ENCODE data around the gene MIEN1. TPM values are rescaled to one million over a fixed set of nuclear protein-coding genes. Genes with fewer than 3 reads are reported as not detected.
"Not testable (repeated sequence)": the region's sequence is repeated elsewhere in the genome, so short reads cannot be mapped to it uniquely, and the experiment has no call there.

The MIEN1 gene
- total RNA-seq, 2 donors from 2014 or later, result 48.7 to 55.3 TPM

DNA sequence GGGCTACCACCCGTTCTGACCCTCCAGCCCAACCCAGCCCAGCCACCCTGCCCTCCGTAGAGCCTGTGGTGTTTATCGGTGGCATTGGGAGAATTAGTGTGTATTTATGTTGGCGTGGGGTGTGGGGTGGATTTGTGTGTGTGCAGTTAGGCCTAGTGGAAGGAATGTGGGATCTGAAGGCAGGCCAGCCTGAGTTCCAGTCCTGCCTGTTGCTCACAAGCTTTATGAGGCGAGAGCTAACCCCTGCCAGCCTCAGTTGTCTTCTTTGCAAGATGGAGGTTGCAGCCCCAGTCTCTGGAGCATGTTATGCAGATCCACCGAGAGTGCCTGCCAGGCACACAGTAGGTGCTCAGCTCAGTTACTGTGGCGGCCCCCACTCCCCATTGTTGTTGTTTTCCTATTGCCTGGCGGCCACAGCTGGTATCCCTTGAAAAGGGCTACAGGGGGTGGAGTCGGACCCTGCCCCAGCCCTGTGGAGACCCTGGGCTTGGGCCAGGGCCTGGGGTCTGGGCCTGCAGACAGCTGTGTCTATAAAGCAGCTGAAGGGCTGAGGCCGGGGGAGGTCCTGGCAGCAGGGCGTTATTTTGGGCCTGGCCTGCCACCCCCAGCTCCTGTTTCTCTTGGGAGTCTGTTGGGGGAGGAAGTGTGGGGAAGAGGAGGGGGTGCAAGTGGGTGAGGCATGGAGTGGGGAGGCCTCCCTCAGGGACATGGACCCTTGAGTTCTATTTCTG lies 25.3 kb downstream of the MIEN1 start:
- ATAC-seq, result peak; percentile 3 to 33
- intact Hi-C loops (cut with DNase I), result no loop called here

DNA sequence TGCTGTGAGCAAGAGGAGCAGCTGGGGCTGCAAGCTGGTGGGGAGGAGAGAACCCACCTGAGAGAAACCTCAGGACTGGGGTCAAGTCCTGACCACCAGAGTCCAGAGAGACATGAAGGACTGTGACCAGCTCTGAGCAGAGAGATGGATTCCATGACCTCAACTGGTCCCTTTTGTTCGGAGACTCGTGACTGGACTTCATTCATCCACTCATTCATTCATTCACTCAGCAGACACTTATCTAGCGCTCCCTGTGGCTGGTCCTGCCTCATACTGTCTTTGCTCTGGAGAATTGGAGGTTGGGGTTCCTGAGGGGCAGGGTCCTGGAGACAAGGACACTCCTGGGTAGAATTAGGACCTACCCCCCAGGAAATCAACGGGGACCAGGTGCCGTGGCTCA lies 26.4 kb downstream of the MIEN1 start:
- intact Hi-C loops (cut with DNase I), result no loop called here
- no peak for ATAC-seq
- no peak for DNase-seq

More for the DNA sequence above, 25.3 kb downstream of the MIEN1 start:
- no peak for DNase-seq

DNA sequence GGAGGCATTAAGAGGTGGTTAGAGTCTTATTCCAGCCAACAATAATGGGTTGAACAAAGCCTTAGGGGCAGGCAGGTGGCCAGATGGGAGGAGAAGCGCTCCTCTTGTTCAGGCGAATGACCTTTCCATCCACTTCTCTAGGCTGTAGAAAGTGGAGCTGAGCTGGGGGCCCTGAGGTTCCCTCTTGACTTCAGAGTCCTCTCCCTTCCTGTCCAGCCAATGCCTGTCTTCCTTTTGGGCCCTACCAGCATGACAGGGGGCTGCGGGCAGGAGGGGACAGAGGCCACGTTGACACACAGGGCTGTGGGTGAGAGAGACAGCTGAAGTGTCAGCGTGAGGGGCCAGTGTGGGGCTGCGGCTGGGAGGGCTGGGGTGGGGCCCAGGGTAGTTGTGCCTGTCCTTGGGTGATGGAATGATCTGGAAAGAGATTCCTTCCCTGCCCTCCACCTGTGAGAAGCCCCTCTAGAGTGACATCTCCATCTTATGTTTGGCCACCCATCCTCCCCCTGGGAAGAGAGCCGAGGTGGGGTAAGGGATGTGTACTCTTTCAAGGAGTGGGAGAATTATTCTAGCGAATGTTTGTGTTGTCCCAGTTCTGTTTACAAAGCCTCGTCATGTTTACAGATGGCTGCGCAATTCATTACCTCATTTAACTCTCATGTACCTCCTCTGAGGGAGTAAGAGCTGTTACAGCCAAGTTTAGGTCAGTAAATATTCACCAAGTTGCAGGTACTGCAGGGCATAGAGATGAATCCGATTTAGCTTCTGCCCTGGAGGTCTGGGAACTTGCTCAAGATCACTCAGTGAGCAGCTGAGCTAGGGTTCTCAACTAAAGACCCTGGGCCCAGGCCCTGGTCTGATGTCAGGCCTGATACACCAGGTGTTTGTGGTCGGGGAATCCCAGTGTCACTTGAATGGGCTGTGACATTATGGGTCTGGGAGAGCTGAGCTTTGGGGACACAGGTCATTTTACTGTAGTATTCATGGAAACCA lies 27.1 kb downstream of the MIEN1 start:
- ATAC-seq (peak; percentile 1 to 10), DNase-seq (no peak)
- intact Hi-C loops (cut with DNase I), result no loop called here

DNA sequence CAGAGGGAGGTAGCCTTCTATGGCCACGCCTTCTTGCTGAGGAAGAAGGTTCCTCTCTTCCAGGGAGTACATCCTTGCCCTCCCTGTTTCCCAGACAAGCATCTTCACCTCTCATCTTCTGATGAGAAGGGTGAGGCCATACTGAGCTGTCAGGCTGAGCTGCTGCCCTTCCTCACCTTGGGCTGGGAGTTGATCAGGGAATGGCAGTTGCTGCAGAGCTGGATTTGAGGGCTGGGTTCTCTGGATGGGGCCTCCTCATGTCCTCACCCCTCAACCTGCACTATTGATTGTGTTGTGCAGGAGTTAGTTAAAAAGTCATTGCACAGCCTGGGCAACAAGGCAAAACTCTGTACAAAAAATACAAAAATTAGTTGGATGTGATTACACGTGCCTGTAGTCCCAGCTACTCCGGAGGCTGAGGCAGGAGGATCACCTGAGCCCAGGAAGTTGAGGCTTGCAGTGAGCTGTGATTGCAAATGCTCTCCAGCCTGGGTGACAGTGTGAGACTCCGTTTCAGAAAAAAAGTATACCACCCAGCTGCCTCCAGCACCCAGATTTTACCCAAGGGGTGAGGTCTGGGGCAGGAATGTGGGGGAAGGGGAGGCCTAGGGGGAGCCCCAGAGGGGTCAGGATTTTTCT lies 28.4 kb downstream of the MIEN1 start:
- ATAC-seq (no peak), DNase-seq (no peak)
- intact Hi-C loops (cut with DNase I), result no loop called here

DNA sequence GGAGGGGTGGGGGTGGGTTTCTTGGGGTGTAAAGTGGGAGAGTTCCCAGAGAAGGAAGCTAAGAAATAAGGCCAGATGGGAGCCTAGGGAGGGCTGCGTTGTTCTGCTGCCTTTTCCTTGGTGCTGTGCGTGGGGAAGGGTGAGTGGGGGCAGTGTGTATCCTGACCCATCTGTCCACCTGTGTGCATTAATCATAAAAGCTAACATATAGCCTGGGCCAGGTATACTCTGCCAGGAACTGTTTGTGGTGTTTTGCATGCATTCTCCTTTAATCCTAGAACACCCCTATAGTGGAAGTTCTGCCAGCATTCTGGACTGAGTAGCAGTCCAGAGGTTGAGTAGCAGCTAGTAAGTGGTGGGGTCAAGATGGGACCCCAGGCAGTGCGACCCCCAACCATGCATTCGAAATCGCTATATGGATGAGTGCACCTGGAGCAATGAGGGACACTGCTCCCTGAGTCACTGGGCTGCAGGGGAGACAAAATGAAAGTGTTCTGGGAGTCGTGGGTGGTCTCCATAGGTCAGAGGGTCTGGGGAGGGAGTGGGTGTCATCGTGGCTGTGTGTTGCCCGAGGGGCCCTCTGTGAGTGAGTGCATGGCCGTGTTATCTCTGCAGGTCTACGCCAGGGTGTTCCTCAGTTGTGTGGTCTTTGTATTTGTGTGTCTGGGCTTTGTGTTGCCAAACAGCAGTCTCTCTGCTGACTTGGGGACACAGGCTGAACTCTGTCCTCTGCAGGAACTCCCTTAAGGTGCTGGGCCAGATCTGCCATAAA lies 29.1 kb downstream of the MIEN1 start:
- intact Hi-C loops (cut with DNase I), result no loop called here
- ATAC-seq (no peak), DNase-seq (no peak)

DNA sequence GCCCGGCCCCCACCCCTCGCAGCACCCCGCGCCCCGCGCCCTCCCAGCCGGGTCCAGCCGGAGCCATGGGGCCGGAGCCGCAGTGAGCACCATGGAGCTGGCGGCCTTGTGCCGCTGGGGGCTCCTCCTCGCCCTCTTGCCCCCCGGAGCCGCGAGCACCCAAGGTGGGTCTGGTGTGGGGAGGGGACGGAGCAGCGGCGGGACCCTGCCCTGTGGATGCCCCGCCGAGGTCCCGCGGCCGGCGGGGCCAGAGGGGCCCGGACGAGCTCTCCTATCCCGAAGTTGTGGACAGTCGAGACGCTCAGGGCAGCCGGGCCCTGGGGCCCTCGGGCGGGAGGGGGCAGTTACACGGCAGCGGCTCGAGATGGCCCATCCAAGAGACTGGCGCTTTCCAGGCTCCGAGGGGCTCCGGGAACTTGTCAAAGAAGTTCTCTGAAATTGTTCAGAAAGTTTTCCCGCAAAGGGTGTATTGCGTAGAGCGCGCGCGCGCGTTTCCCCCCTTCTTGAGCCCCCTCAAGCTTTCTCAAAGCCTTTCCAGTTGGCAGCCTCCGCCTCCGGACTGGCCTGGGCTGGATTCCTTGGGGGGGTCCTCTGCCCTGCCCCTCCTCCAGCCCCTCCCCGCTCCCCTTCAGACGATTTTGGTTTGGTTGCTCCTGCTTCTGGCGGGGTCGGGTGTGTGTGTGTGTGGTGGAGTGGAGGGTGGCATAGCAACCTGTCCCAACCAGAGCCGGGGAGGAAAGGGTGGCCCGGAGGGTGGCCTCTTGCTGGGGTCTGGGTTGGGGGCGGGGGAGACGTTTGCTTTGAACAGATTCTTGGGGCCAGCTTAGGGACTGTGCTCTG lies 30.0 kb downstream of the MIEN1 start:
- DNase-seq (peak; percentile 31), ATAC-seq (peak; percentile 48 to 64)
- intact Hi-C loops (cut with DNase I), result no loop called here

DNA sequence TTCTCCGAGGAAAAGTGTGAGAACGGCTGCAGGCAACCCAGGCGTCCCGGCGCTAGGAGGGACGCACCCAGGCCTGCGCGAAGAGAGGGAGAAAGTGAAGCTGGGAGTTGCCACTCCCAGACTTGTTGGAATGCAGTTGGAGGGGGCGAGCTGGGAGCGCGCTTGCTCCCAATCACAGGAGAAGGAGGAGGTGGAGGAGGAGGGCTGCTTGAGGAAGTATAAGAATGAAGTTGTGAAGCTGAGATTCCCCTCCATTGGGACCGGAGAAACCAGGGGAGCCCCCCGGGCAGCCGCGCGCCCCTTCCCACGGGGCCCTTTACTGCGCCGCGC lies 30.5 kb downstream of the MIEN1 start, which contains the start of gene ERBB2:
Gene ERBB2 (plus strand): TSS at position 247 of the 330 bp plus-strand sequence. CDS start 175 bp downstream, outside the sequence.
- ATAC-seq (peak; percentile 89 to 92), DNase-seq (peak; percentile 81)
- intact Hi-C loops (cut with DNase I), result no loop called here

DNA sequence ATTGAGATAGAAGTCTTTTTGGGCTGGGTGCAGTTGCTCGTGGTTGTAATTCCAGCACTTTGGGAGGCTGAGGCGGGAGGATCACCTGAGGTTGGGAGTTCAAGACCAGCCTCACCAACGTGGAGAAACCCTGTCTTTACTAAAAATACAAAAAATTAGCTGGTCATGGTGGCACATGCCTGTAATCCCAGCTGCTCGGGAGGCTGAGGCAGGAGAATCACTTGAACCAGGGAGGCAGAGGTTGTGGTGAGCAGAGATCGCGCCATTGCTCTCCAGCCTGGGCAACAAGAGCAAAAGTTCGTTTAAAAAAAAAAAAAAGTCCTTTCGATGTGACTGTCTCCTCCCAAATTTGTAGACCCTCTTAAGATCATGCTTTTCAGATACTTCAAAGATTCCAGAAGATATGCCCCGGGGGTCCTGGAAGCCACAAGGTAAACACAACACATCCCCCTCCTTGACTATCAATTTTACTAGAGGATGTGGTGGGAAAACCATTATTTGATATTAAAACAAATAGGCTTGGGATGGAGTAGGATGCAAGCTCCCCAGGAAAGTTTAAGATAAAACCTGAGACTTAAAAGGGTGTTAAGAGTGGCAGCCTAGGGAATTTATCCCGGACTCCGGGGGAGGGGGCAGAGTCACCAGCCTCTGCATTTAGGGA lies 31.0 kb downstream of the MIEN1 start:
- ATAC-seq; DNase-seq; intact Hi-C loops (cut with DNase I): not testable (repeated sequence)

DNA sequence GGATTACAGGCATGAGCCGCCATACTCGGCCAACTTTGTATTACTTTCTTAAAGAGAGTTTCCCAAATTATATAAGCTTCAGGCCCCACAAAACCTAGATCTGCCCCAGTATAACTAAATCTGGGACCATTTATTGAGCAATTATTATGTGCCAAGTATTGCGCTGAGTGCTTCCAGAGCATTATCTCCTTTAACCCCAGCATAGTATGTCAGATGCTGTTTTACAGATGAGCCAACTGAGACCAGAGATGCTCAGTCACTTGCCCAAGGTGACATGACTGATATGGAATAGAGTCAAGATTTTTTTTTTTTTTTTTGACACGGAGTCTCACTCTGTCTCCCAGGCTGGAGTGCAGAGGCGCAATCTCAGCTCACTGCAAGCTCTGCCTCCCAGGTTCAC lies 32.4 kb downstream of the MIEN1 start:
- DNase-seq, result no peak
- intact Hi-C loops (cut with DNase I), result no loop called here
- no peak for ATAC-seq

DNA sequence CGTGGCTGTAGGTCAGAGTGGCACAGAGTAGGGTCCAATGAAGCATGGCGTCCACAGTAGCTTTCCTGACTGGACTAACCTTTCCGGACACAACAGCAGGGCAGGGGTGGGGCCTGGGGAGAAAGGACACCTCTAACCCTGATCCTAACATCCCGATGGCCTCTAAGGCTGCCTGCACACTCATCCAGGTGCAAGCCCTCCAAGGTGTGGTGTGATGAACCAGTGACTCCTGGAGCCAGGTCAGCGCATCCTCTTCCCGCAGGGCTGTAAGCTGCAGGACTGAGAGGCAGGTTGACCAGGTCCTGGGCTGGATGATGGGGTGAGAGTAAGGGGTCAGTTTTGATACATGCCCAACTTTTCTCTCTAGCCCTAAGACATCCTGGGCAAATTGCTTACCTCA lies 33.6 kb downstream of the MIEN1 start:
- intact Hi-C loops (cut with DNase I), result no loop called here
- ATAC-seq, result no peak
- DNase-seq, result no peak

DNA sequence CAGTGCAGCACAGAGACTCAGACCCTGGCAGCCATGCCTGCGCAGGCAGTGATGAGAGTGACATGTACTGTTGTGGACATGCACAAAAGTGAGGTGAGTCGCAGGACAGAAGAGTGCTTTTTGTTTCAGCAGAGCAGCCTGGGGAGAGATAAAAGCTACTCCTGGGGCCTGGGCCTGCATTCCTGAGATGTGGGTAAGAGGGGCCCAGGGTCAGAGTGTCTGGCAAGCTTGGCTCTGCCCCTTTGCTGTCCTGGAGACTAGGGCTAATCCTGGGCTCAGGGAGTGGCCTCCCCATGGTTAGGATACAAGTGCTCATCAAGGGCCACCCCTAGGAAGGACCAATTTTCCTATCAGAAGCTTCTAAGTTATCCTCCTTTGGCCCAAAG lies 35.2 kb downstream of the MIEN1 start:
- intact Hi-C loops (cut with DNase I), result no loop called here
- DNase-seq (no peak), ATAC-seq (no peak)

DNA sequence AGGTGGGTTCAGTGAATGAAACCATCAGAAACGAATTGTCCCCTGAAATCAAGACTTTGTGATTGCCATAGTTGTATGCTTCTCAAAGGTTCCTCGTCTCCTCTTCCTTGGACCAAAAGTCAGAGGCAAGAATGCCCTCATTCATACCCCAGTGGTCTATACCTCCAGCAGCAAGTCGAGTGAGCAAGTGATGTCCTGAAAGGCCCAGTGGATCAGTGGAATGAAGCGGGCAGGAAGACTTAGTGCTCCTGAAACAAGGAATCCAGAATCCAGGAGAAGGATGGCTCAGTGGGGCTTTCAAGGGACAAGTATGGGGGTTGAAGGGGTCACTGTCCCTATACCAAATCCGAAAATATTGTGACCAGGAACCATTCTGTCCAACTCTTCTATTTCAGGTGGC lies 35.7 kb downstream of the MIEN1 start:
- no peak for ATAC-seq

DNA sequence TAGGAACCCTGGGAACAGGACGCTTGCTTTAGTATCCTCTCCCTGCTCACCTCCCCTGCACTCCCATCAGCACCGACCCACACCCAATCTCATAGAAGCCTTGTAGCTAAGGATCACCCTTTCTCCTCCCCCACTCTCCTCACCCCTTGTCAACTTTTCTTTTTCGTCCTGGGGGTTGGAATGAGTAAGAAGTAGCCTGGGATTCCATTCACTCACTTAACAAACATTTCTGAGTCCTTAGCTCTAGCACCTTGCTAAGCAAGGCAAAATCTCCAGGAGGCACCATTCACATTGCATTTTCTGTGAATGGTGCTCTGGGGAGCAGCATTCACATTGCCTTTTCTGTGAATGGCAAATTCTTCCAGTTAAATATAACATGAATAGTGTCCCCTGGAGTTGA lies 41.4 kb downstream of the MIEN1 start:
- intact Hi-C loops (cut with DNase I), result no loop called here
- ATAC-seq (no peak), DNase-seq (no peak)

More for the DNA sequence above, 35.7 kb downstream of the MIEN1 start:
- DNase-seq, result no peak
- intact Hi-C loops (cut with DNase I), result no loop called here

DNA sequence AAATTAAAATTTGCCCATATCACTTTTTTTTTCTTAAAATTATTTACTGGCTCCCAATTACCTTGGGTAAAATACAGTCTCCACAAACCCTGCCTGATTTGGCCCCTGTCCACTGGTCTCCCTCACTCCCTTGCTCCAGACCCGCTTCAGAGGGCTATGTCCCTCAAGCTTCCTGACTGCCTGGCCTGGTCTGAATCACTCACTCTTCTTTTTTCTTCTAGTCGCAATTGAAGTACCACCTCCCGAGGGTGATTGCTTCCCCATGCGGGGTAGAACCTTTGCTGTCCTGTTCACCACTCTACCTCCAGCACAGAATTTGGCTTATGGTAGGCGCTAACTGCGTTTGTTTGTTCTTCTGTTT lies 41.9 kb downstream of the MIEN1 start:
- intact Hi-C loops (cut with DNase I), result no loop called here
- no peak for DNase-seq
- no peak for ATAC-seq

DNA sequence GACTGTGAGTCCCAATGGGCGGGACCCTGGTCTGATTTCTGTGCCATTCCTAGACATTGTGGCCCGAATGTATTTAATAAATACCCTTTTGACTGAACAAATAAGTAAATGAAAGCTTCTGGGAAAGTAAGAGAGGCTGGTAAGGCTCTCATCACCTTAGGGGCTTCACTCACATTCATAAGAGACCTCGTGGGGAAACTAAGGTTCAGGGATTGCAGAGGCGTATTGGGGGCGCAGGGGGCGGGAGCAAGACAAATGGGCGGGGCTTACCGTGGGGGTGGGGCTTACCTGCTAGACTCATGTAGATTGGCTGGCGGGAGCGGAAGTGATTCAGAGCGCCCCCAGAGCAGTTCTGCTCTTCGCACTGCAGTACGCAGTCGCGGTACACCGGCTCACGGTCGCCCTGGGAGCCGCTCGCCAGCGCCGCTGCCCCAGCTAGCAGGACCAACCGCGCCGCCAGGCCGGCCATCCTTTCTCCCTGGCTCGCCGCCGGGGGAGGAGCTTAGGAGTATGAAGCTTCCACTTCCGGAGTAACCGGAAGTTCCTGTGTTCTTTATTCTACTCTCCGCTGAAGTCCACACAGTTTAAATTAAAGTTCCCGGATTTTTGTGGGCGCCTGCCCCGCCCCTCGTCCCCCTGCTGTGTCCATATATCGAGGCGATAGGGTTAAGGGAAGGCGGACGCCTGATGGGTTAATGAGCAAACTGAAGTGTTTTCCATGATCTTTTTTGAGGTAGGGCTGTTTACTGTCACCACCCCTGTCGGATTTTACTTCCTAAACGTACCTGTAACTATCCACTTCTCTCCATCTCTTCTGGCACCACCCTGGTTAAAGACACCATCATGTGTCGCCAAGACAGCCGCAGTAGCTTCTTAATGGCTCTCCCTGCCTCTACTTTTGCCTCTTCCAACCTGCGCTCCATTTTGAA lies 42.5 kb downstream of the MIEN1 start, which contains the start of gene PGAP3:
Gene PGAP3 (minus strand): TSS at position 512 of the 929 bp plus-strand sequence. CDS start 43 bp downstream, at position 469.
- ATAC-seq, result peak; percentile 95 to 96
- intact Hi-C loops (cut with DNase I), result no loop called here
- DNase-seq, result peak; percentile 92

DNA sequence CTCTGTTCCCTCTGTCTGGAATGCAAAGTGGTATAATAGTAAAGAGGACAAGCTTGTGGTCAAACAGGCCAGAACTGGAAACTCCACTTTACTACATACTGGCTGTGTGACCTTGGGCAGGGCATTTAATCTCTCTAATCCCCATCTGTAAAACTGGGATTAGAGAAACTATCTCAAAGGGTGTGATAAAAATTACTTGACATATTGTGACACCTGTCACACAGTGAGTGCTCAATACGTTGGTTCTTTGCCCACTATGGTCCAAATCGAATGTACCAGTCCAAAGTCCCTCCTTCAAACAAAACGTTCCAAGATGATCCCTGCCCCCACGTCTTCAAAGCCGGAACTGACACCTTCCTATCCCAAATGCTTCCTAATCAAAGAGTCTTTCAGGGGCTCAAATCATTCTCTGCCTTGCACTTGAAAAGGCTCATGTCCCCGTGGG lies 43.2 kb downstream of the MIEN1 start:
- ATAC-seq (no peak), DNase-seq (no peak)
- intact Hi-C loops (cut with DNase I), result no loop called here
